Gastroesophageal sphincter (tissue), 3 donors: ENCODE results near the gene DNAJB8.

Experiments
- CTCF ChIP-seq, 4 experiments: fragments of 200-600 bp in 2 of 4; fragments of 450-650 bp in 2 of 4; sonication (generic) in 1 of 4; IDR thresholded peaks; one replicate each; pipeline ENCODE4 v1.5.1; 2017 to 2019; ENCODE audit warnings: antibody characterized with exemption in 4 of 4, mild to moderate bottlenecking in 2 of 4, moderate library complexity in 2 of 4
- EP300 ChIP-seq: sonication (generic); formaldehyde crosslinking; IDR thresholded peaks from one replicate; pipeline ENCODE4 v1.6.1; 2017; ENCODE audit warnings: antibody characterized with exemption, mild to moderate bottlenecking
- POLR2A ChIP-seq, 2 donors: fragments of 450-650 bp; IDR thresholded peaks; one replicate each; pipeline ENCODE4 v1.6.1; 2017; ENCODE audit warnings: antibody characterized with exemption in 2 of 2, mild to moderate bottlenecking in 2 of 2, moderate library complexity in 1 of 2
- POLR2AphosphoS5 ChIP-seq: sonication (generic); formaldehyde crosslinking; IDR thresholded peaks from one replicate; pipeline ENCODE4 v1.6.1; 2017; ENCODE audit warnings: antibody characterized with exemption

GRCh38 chr3:128442949-128443348, 23.7 kb downstream of the DNAJB8 start:
- TF ChIP-seq CTCF (IDR thresholded peaks at IDR 0.05) (no peak), POLR2AphosphoS5 (no peak), EP300 (no peak), POLR2A (IDR thresholded peaks at IDR 0.05) (no peak)
